Endothelial cell of umbilical vein (primary cell): ENCODE measurements around the gene BRME1.

Experiments
- EZH2 ChIP-seq: IDR thresholded peaks from 2 replicates; pipeline ENCODE4 v1.6.1; 2012; ENCODE audit warnings: borderline replicate concordance, low read depth, mild to moderate bottlenecking, moderate library complexity, low read length, inconsistent platforms; ENCODE audit not compliant: severe bottlenecking
- MYC ChIP-seq: IDR thresholded peaks from one replicate; pipeline ENCODE4 v1.6.1; 2011; ENCODE audit warnings: mild to moderate bottlenecking, low read depth, low read length
- POLR2A ChIP-seq: IDR thresholded peaks from 2 replicates; pipeline ENCODE4 v1.6.1; 2012; ENCODE audit warnings: low read depth, mild to moderate bottlenecking, control low read depth, low read length
- POLR2AphosphoS5 ChIP-seq: IDR thresholded peaks from 2 replicates; pipeline ENCODE4 v1.6.1; 2012; ENCODE audit warnings: low read depth, mild to moderate bottlenecking, control low read depth, low read length, moderate library complexity; ENCODE audit not compliant: insufficient read depth
- TF ChIP-seq, protein P1 (sequence below), 2 donors: IDR thresholded peaks; 1 replicate in 1 of 2; 2 replicates in 1 of 2; pipeline ENCODE4 v1.5.1; 2011; ENCODE audit warnings: low read length in 2 of 2, mild to moderate bottlenecking in 2 of 2, moderate library complexity in 2 of 2, control low read depth in 1 of 2, inconsistent platforms in 1 of 2, low read depth in 1 of 2; ENCODE audit not compliant: insufficient read depth in 1 of 2; ENCODE audit errors: extremely low read depth in 1 of 2
- TF ChIP-seq, protein P2 (sequence below): IDR thresholded peaks from 2 replicates; pipeline ENCODE4 v1.6.1; 2011; ENCODE audit not compliant: insufficient read depth, insufficient read length

DNA sequence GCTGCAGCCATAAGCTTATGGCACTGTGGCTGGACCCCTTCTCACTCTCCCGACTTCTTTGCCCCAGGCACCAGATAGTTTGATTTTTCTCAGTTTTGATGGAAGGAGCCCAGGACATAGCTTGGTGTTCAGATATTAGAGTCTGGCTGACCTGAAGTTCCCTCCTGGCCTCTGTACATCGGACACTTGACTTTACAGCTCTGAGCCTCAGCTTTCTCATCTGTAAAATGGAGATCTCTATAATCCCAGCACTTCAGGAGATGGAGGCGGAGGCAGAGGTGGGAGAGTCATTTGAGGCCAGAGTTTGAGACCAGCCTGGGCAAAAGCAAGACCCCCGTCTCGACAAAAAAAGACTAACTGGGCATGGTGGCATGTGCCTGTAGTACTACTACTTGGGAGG is 993 bp upstream of the BRME1 start:
- TF ChIP-seq POLR2AphosphoS5: no peak
- TF ChIP-seq POLR2A: no peak
- TF ChIP-seq, protein P1, sequence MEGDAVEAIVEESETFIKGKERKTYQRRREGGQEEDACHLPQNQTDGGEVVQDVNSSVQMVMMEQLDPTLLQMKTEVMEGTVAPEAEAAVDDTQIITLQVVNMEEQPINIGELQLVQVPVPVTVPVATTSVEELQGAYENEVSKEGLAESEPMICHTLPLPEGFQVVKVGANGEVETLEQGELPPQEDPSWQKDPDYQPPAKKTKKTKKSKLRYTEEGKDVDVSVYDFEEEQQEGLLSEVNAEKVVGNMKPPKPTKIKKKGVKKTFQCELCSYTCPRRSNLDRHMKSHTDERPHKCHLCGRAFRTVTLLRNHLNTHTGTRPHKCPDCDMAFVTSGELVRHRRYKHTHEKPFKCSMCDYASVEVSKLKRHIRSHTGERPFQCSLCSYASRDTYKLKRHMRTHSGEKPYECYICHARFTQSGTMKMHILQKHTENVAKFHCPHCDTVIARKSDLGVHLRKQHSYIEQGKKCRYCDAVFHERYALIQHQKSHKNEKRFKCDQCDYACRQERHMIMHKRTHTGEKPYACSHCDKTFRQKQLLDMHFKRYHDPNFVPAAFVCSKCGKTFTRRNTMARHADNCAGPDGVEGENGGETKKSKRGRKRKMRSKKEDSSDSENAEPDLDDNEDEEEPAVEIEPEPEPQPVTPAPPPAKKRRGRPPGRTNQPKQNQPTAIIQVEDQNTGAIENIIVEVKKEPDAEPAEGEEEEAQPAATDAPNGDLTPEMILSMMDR (IDR thresholded peaks at IDR 0.05; ENCODE audit: extremely low read depth in 1 of 2, insufficient read depth in 1 of 2, low read depth in 1 of 2, low read length in 2 of 2): no peak
- TF ChIP-seq EZH2: no peak
- TF ChIP-seq, protein P2, sequence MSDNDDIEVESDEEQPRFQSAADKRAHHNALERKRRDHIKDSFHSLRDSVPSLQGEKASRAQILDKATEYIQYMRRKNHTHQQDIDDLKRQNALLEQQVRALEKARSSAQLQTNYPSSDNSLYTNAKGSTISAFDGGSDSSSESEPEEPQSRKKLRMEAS: no peak
- TF ChIP-seq MYC: no peak
